ENCODE results near the gene ADD2. TPM values are rescaled to one million over a fixed set of nuclear protein-coding genes. Genes with fewer than 3 reads are reported as not detected.
A peak's percentile ranks its signal among the peaks of the same experiment; 100 is the strongest.

ADD2 gene
- total and polyA plus RNA-seq, 12 donors: 0.20 to 5.6 (median 1.9) TPM; not detected in 1

DNA sequence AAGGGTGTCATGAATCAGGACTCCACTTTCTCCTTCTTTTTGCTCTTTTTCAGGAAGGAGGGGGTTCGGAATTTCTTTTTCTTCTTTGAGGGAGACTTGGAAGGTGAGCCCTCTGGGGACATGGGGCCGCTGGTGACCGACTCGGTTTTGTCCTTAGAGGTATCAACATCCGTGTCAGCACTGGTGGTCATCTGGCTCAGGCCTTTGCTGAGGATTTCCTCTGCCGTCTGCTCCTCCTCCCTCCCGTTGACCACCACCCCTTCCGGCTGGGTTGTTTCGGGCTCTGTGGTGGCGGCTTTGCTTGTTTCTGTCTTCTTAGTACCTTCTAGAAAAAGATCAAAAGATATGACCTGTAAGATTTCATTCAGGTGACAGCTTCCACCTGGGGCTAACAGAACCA lies 104.6 kb downstream of the ADD2 start:
- no peak for DNase-seq
- Histone ChIP-seq H3K4me3 (no peak overlapping the region), H3K27ac (no peak overlapping the region), H3K36me3 (replicated peaks in 1 of 2) (no peaks in the 10 kb centered on the region), H3K9me3 (replicated peaks in 1 of 3) (no peaks in the 10 kb centered on the region), H3K27me3 (no peaks in the 10 kb centered on the region), H3K4me1 (replicated peaks in 1 of 2) (no peaks in the 10 kb centered on the region)
- TF ChIP-seq, protein P1, sequence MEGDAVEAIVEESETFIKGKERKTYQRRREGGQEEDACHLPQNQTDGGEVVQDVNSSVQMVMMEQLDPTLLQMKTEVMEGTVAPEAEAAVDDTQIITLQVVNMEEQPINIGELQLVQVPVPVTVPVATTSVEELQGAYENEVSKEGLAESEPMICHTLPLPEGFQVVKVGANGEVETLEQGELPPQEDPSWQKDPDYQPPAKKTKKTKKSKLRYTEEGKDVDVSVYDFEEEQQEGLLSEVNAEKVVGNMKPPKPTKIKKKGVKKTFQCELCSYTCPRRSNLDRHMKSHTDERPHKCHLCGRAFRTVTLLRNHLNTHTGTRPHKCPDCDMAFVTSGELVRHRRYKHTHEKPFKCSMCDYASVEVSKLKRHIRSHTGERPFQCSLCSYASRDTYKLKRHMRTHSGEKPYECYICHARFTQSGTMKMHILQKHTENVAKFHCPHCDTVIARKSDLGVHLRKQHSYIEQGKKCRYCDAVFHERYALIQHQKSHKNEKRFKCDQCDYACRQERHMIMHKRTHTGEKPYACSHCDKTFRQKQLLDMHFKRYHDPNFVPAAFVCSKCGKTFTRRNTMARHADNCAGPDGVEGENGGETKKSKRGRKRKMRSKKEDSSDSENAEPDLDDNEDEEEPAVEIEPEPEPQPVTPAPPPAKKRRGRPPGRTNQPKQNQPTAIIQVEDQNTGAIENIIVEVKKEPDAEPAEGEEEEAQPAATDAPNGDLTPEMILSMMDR (IDR thresholded peaks at IDR 0.05): no peak
- no peak for TF ChIP-seq POLR2A (IDR thresholded peaks at IDR 0.05)
- WGBS, 4 donors: 79 to 91% (median 89%) methylated on average over 10 of the region's 10 CpGs
- intact Hi-C loops (cut with DNase I): no loop called here

DNA sequence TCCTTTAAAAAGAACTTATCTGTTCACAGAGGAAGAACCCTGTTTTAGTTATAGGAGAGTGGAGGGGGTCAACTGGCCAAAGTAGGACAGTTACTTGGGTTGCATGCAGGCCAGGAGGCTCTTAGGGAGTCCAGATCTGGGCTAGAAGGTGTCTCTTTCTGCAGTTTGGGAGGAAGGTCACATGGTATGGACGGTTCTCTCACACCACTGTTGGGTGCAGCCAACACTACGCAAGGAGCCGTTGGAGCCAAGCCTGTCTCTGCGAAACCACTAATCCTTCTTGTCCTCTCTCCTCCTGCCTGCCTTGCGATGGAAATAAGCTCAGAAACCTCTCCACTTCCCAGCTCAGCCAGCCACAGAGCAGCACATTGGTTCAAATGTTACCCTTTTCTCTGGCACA lies 108.4 kb downstream of the ADD2 start:
- intact Hi-C loops (cut with DNase I): loop anchor here in 1 of 2 donors (10.0 kb wide), 1 partner anchor 125 kb away; no protein-coding TSS in a partner anchor
- WGBS, 4 donors: 88 to 92% (median 88%) methylated on average over 5 of the region's 5 CpGs
- DNase-seq: peak in 1 of 7 donors; percentile 33
- H3K4me3 ChIP-seq: no peak overlapping the region
- no peak for TF ChIP-seq POLR2A (IDR thresholded peaks at IDR 0.05)
- TF ChIP-seq, protein P1 (IDR thresholded peaks at IDR 0.05): no peak
- no peak overlapping the region for H3K27ac ChIP-seq
- H3K27me3 ChIP-seq: peaks cover 14% of the 10 kb centered on the region
- H3K9me3 ChIP-seq (replicated peaks in 1 of 3): no peaks in the 10 kb centered on the region
- H3K36me3 ChIP-seq (replicated peaks in 1 of 2): no peaks in the 10 kb centered on the region
- H3K4me1 ChIP-seq (replicated peaks in 1 of 2): no peaks in the 10 kb centered on the region

DNA sequence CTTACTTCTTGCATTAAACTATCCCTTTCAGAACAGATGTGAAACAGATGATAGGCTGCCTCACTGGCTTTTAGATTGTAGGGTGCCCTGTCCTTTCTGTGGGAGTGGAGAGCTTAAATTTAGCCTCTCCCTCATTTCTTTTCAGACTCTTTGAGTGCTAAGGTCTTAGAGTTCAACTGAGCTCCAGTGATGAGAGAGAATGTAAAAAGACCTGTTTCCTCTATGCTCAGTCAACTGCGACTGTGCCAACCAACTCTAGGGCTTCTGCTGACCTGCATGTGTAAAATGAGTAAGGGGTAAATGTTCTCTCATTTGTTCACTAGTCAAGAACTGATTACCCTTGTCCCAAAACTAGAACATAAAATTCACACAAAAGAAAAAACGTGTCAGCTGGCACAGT lies 109.5 kb downstream of the ADD2 start:
- H3K27me3 ChIP-seq: peaks cover 24% of the 10 kb centered on the region
- TF ChIP-seq, protein P1 (IDR thresholded peaks at IDR 0.05): no peak
- TF ChIP-seq POLR2A (IDR thresholded peaks at IDR 0.05): no peak
- 41 to 54% (median 48%) methylated on average over 2 of the region's 2 CpGs for WGBS, 4 donors
- H3K27ac ChIP-seq: no peak overlapping the region
- H3K4me1 ChIP-seq (replicated peaks in 1 of 2): no peaks in the 10 kb centered on the region
- intact Hi-C loops (cut with DNase I): loop anchor here in 1 of 2 donors (10.0 kb wide), 1 partner anchor 126 kb away; no protein-coding TSS in a partner anchor
- no peaks in the 10 kb centered on the region for H3K36me3 ChIP-seq (replicated peaks in 1 of 2)
- no peak overlapping the region for H3K4me3 ChIP-seq
- no peaks in the 10 kb centered on the region for H3K9me3 ChIP-seq (replicated peaks in 1 of 3)
- no peak for DNase-seq

DNA sequence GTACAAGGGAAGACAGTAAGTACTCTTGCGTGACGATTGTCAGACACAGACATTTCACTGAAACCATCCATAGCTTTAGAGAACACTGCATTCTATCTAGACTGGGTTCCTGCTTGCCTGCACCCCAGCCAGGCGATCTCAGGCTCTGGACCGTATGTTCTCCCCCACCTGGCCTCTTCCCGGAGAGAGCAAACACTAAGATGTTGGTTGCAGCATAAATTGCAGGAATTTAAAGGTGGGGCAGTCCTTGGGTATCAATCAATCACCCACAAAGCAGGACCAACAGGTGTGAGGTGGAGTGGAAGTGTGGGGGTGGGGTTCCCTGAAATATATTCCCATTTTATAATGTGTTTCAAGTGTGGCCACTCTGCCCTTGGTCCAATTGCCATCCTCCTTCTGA lies 110.8 kb downstream of the ADD2 start:
- Histone ChIP-seq H3K4me3 (no peak overlapping the region), H3K4me1 (replicated peaks in 1 of 2) (no peaks in the 10 kb centered on the region), H3K27ac (no peak overlapping the region), H3K9me3 (replicated peaks in 1 of 3) (no peaks in the 10 kb centered on the region), H3K27me3 (peaks cover 25% of the 10 kb centered on the region), H3K36me3 (replicated peaks in 1 of 2) (no peaks in the 10 kb centered on the region)
- peak in 1 of 7 donors; percentile 4 for DNase-seq
- TF ChIP-seq, protein P1 (IDR thresholded peaks at IDR 0.05): no peak
- TF ChIP-seq POLR2A (IDR thresholded peaks at IDR 0.05): no peak
- intact Hi-C loops (cut with DNase I): loop anchor here in 1 of 2 donors (10.0 kb wide), 1 partner anchor 128 kb away; no protein-coding TSS in a partner anchor
- 60 to 66% (median 65%) methylated on average over 5 of the region's 5 CpGs for WGBS, 4 donors

Data from adrenal gland (tissue), 12 donors.